ENCODE data around the gene SSPN. TPM values are rescaled to one million over a fixed set of nuclear protein-coding genes. Genes with fewer than 3 reads are reported as not detected.

The SSPN gene
- total RNA-seq, 1 experiment from 2014 or later, result 3.1 TPM

GRCh38 chr12:26251600-26251999 is 56.2 kb downstream of the SSPN start:
- no peak overlapping the region for H3K4me3 ChIP-seq (ENCODE audit: low read depth, low read length)
- Mint-ChIP-seq H3K4me1 (ENCODE audit: low read depth, unreplicated experiment) (peaks cover 4% of the 10 kb centered on the region), H3K27ac (ENCODE audit: unreplicated experiment) (no peak overlapping the region), H3K4me3 (ENCODE audit: unreplicated experiment) (no peak overlapping the region), H3K27me3 (ENCODE audit: insufficient read depth, unreplicated experiment) (no peaks in the 10 kb centered on the region), H3K36me3 (ENCODE audit: insufficient read depth, unreplicated experiment) (no peaks in the 10 kb centered on the region), H3K9me3 (ENCODE audit: unreplicated experiment) (peaks cover 16% of the 10 kb centered on the region)
- peaks cover 4% of the 10 kb centered on the region; the same call in 1 of the 2 replicates for H3K4me1 ChIP-seq
- intact Hi-C loops (cut with micrococcal nuclease; ENCODE audit: unreplicated experiment), result no loop called here
- DNase-seq, result no peak
- no TSS peak for BruUV-seq (replicated peaks)
- peaks cover 22% of the 10 kb centered on the region for H3K9me3 ChIP-seq
- TF ChIP-seq, protein P1, sequence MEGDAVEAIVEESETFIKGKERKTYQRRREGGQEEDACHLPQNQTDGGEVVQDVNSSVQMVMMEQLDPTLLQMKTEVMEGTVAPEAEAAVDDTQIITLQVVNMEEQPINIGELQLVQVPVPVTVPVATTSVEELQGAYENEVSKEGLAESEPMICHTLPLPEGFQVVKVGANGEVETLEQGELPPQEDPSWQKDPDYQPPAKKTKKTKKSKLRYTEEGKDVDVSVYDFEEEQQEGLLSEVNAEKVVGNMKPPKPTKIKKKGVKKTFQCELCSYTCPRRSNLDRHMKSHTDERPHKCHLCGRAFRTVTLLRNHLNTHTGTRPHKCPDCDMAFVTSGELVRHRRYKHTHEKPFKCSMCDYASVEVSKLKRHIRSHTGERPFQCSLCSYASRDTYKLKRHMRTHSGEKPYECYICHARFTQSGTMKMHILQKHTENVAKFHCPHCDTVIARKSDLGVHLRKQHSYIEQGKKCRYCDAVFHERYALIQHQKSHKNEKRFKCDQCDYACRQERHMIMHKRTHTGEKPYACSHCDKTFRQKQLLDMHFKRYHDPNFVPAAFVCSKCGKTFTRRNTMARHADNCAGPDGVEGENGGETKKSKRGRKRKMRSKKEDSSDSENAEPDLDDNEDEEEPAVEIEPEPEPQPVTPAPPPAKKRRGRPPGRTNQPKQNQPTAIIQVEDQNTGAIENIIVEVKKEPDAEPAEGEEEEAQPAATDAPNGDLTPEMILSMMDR (IDR thresholded peaks at IDR 0.05; ENCODE audit: insufficient read depth in 1 of 2, low read depth in 1 of 2, low read length in 1 of 2, severe bottlenecking in 1 of 2, unreplicated experiment in 1 of 2), result no peak
- no peaks in the 10 kb centered on the region for H3K27me3 ChIP-seq (replicated peaks; ENCODE audit: control insufficient read depth, insufficient read depth, low read length)
- CTCF ChIA-PET, result no interaction called here
- POLR2A ChIA-PET, result no interaction called here
- H3K36me3 ChIP-seq (ENCODE audit: control insufficient read depth, insufficient read depth, low read length), result no peaks in the 10 kb centered on the region

- POLR2A ChIA-PET, result interaction anchor here (0.6 to 0.8 kb wide), 2 partner anchors 21 to 46 kb away, joined by 3 to 4 read pairs; no protein-coding TSS in a partner anchor
- Mint-ChIP-seq H3K27ac (ENCODE audit: unreplicated experiment) (no peak overlapping the region), H3K9me3 (ENCODE audit: unreplicated experiment) (peaks cover 29% of the 10 kb centered on the region)
These were observed 57.6 kb downstream of the SSPN start for GRCh38 chr12:26252946-26253345.

DNA sequence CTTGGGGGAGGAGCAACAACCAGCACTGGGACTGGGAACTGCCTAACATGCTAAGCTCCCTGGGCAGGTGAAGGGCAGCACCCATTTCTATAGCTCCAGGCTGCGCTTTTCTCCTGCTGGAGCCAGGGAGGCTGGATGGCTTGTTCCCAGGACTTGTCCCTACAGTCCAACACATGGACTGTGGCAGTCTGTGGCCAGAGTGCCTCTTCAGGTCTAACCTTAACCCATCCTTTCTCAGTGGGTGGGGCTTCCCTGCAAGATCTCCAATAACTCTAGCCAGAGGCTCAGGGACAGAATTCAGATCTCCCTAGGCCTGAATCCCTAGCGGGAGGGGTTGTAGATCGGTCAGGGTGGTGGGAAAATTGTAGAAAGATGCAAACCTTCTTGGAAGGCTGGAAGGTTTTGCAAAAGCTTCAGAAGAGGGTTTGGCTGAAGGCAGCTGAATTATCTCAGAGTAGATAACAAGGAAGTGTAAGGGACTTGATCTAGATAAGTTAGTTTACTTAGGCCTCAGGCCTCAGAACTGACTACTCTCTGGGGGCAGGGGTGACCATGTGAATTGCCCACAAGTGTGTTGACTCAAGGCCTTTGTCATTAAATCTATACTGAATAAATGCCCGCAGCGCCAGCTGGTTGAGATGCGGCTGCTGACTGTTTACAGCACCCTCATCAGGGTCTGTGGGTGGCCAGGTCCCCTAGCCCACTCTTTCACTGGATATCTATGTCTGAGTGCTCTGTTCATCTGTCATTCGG is 60.7 kb downstream of the SSPN start:
- TF ChIP-seq, protein P1 (IDR thresholded peaks at IDR 0.05; ENCODE audit: insufficient read depth in 1 of 2, low read depth in 1 of 2, low read length in 1 of 2, severe bottlenecking in 1 of 2, unreplicated experiment in 1 of 2), result no peak
- CTCF ChIA-PET, result no interaction called here
- POLR2A ChIA-PET, result interaction anchor here (0.7 kb wide), 1 partner anchor 159 kb away, joined by 3 read pairs; no protein-coding TSS in a partner anchor
- peaks cover 3% of the 10 kb centered on the region for H3K27me3 Mint-ChIP-seq (ENCODE audit: insufficient read depth, unreplicated experiment)
- no peak for DNase-seq
- no peaks in the 10 kb centered on the region for H3K4me1 Mint-ChIP-seq (ENCODE audit: low read depth, unreplicated experiment)
- Histone ChIP-seq H3K36me3 (ENCODE audit: control insufficient read depth, insufficient read depth, low read length) (no peaks in the 10 kb centered on the region), H3K9me3 (peaks cover 28% of the 10 kb centered on the region), H3K4me1 (no peaks in the 10 kb centered on the region), H3K4me3 (ENCODE audit: low read depth, low read length) (no peak overlapping the region), H3K27me3 (replicated peaks; ENCODE audit: control insufficient read depth, insufficient read depth, low read length) (no peaks in the 10 kb centered on the region)
- H3K27ac Mint-ChIP-seq (ENCODE audit: unreplicated experiment), result no peak overlapping the region
- H3K9me3 Mint-ChIP-seq (ENCODE audit: unreplicated experiment), result peaks cover 32% of the 10 kb centered on the region
- intact Hi-C loops (cut with micrococcal nuclease; ENCODE audit: unreplicated experiment), result no loop called here
- no peak overlapping the region for H3K4me3 Mint-ChIP-seq (ENCODE audit: unreplicated experiment)
- BruUV-seq (replicated peaks), result no TSS peak
- H3K36me3 Mint-ChIP-seq (ENCODE audit: insufficient read depth, unreplicated experiment), result no peaks in the 10 kb centered on the region

More at GRCh38 chr12:26252946-26253345, 57.6 kb downstream of the SSPN start:
- Histone ChIP-seq H3K4me3 (ENCODE audit: low read depth, low read length) (no peak overlapping the region), H3K27me3 (replicated peaks; ENCODE audit: control insufficient read depth, insufficient read depth, low read length) (no peaks in the 10 kb centered on the region), H3K9me3 (peaks cover 33% of the 10 kb centered on the region), H3K36me3 (ENCODE audit: control insufficient read depth, insufficient read depth, low read length) (no peaks in the 10 kb centered on the region), H3K4me1 (no peaks in the 10 kb centered on the region)
- no peaks in the 10 kb centered on the region for H3K4me1 Mint-ChIP-seq (ENCODE audit: low read depth, unreplicated experiment)
- no peaks in the 10 kb centered on the region for H3K27me3 Mint-ChIP-seq (ENCODE audit: insufficient read depth, unreplicated experiment)
- no peaks in the 10 kb centered on the region for H3K36me3 Mint-ChIP-seq (ENCODE audit: insufficient read depth, unreplicated experiment)
- no peak for DNase-seq
- intact Hi-C loops (cut with micrococcal nuclease; ENCODE audit: unreplicated experiment), result no loop called here
- H3K4me3 Mint-ChIP-seq (ENCODE audit: unreplicated experiment), result no peak overlapping the region
- TF ChIP-seq, protein P1 (IDR thresholded peaks at IDR 0.05; ENCODE audit: insufficient read depth in 1 of 2, low read depth in 1 of 2, low read length in 1 of 2, severe bottlenecking in 1 of 2, unreplicated experiment in 1 of 2), result no peak
- no TSS peak for BruUV-seq (replicated peaks)
- CTCF ChIA-PET, result no interaction called here

Measured in Caco-2 (cell line).